Activated B cell treated with CpG ODN at 0.5 μM for 24 hours (primary cell): ENCODE results near the gene SH3D19. TPM values are rescaled to one million over a fixed set of nuclear protein-coding genes. Genes with fewer than 3 reads are reported as not detected.

Experiments used
- ATAC-seq: fragments of 200-7000 bp; cut with Tn5 transposase; one replicate; pipeline ENCODE4 v1.10.0; 2021; ENCODE audit warnings: low read depth, mild to moderate bottlenecking, moderate library complexity
- CTCF ChIA-PET: fragments of 350-600 bp; sonication (Branson Sonifier 250); formaldehyde crosslinking; loops from one replicate; lab custom pipeline; 2021; ENCODE audit warnings: antibody characterized with exemption; lab: Charles Lee
- POLR2A ChIA-PET: fragments of 350-600 bp; sonication (Branson Sonifier 250); formaldehyde crosslinking; loops from one replicate; lab custom pipeline; 2021; ENCODE audit warnings: antibody characterized with exemption; lab: Charles Lee
- DNase-seq: peaks from one replicate; pipeline ENCODE4 v3.0.0; 2022
- H3K27ac Mint-ChIP-seq: one replicate; pipeline ENCODE4 v1.8.0; 2020; ENCODE audit warnings: mixed read lengths
- H3K27me3 Mint-ChIP-seq: one replicate; pipeline ENCODE4 v1.8.0; 2021; ENCODE audit warnings: mixed read lengths
- H3K36me3 Mint-ChIP-seq: one replicate; pipeline ENCODE4 v1.8.0; 2021; ENCODE audit warnings: low read depth, mixed read lengths
- H3K4me1 Mint-ChIP-seq: one replicate; pipeline ENCODE4 v1.8.0; 2021; ENCODE audit warnings: mixed read lengths
- H3K4me3 Mint-ChIP-seq: one replicate; pipeline ENCODE4 v1.8.0; 2020; ENCODE audit warnings: mild to moderate bottlenecking, mixed read lengths
- H3K9me3 Mint-ChIP-seq: one replicate; pipeline ENCODE4 v1.8.0; 2020; ENCODE audit warnings: mixed read lengths
- intact Hi-C: fragments of 100-400 bp; cut with micrococcal nuclease; formaldehyde crosslinking; loops from one replicate; pipeline ENCODE4 v1.15.1; 2024
- total RNA-seq: library from RNA; stranded (reverse); gene quantifications from 2 replicates; pipeline ENCODE4 v1.2.3, GENCODE V29; 2022
- TF ChIP-seq, protein P1 (sequence below): fragments of 200-600 bp; IDR thresholded peaks from one replicate; pipeline ENCODE4 v1.8.0; 2022; ENCODE audit warnings: antibody characterized with exemption, mild to moderate bottlenecking

Gene SH3D19
- total RNA-seq, 1 donor from 2014 or later: not detected

GRCh38 chr4:151176685-151177084, 148.7 kb downstream of the SH3D19 start:
- Mint-ChIP-seq H3K27me3 (peaks cover 6% of the 10 kb centered on the region), H3K9me3 (no peaks in the 10 kb centered on the region), H3K4me1 (no peaks in the 10 kb centered on the region), H3K36me3 (no peaks in the 10 kb centered on the region), H3K27ac (no peak overlapping the region), H3K4me3 (no peak overlapping the region)
- TF ChIP-seq, protein P1, sequence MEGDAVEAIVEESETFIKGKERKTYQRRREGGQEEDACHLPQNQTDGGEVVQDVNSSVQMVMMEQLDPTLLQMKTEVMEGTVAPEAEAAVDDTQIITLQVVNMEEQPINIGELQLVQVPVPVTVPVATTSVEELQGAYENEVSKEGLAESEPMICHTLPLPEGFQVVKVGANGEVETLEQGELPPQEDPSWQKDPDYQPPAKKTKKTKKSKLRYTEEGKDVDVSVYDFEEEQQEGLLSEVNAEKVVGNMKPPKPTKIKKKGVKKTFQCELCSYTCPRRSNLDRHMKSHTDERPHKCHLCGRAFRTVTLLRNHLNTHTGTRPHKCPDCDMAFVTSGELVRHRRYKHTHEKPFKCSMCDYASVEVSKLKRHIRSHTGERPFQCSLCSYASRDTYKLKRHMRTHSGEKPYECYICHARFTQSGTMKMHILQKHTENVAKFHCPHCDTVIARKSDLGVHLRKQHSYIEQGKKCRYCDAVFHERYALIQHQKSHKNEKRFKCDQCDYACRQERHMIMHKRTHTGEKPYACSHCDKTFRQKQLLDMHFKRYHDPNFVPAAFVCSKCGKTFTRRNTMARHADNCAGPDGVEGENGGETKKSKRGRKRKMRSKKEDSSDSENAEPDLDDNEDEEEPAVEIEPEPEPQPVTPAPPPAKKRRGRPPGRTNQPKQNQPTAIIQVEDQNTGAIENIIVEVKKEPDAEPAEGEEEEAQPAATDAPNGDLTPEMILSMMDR: no peak
- intact Hi-C loops: no loop called here
- DNase-seq (no peak), ATAC-seq (no peak)
- ChIA-PET CTCF (no interaction called here), POLR2A (no interaction called here)

DNA sequence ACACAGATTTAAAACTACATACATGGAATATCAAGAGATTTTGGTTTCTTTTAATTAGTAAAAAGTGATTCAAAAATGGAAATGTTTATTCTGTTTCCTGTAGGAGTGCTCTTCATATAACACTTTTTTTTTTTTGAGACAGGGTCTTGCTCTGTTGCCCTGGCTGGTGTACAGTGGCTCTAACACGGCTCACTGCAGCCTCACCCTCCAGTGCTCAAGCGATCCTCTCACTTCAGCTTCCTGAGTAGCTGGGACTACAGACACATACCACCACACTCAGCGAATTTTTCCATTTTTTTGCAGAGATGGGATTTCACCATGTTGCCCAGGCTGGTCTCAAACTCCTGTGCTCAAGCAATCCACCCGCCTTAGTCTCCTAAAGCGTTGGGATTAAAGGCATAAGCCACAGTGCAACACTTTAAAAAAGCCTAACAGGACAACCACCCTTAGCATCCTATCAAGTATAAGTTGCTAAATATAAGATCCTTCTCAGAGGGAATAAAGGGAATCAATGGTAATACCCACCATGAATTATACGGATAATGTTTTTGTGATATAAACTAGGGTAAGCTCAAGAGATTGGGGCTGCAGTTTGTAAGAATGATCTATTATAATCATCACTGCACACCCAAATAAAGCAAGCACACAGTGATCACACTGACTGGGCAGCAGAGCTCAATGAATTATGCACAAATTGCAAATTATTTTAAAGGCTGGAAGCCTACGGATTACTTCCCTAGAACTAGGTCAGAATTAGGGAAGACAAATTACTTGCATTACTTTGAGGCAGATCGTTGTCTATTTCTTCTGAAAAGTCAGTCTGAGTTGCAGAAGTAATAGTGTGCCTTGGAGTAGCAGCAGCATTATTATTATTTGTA, 149.4 kb downstream of the SH3D19 start:
- H3K4me3 Mint-ChIP-seq: no peak overlapping the region
- peaks cover 6% of the 10 kb centered on the region for H3K27me3 Mint-ChIP-seq
- CTCF ChIA-PET: no interaction called here
- TF ChIP-seq, protein P1: no peak
- ATAC-seq (no peak), DNase-seq (no peak)
- intact Hi-C loops: no loop called here
- no peak overlapping the region for H3K27ac Mint-ChIP-seq
- no peaks in the 10 kb centered on the region for H3K36me3 Mint-ChIP-seq
- POLR2A ChIA-PET: no interaction called here
- no peaks in the 10 kb centered on the region for H3K4me1 Mint-ChIP-seq
- no peaks in the 10 kb centered on the region for H3K9me3 Mint-ChIP-seq

- H3K27ac Mint-ChIP-seq: no peak overlapping the region
- TF ChIP-seq, protein P1: no peak
- H3K4me3 Mint-ChIP-seq: no peak overlapping the region
- peaks cover 6% of the 10 kb centered on the region for H3K27me3 Mint-ChIP-seq
- no peaks in the 10 kb centered on the region for H3K9me3 Mint-ChIP-seq
- intact Hi-C loops: no loop called here
- no peaks in the 10 kb centered on the region for H3K36me3 Mint-ChIP-seq
- ChIA-PET CTCF (no interaction called here), POLR2A (no interaction called here)
- DNase-seq (no peak), ATAC-seq (no peak)
- H3K4me1 Mint-ChIP-seq: no peaks in the 10 kb centered on the region
These were observed 150.2 kb downstream of the SH3D19 start for GRCh38 chr4:151175233-151175632.

GRCh38 chr4:151174784-151175183, 150.6 kb downstream of the SH3D19 start:
- Mint-ChIP-seq H3K9me3 (no peaks in the 10 kb centered on the region), H3K4me3 (no peak overlapping the region), H3K36me3 (no peaks in the 10 kb centered on the region), H3K27me3 (peaks cover 7% of the 10 kb centered on the region), H3K27ac (no peak overlapping the region), H3K4me1 (no peaks in the 10 kb centered on the region)
- intact Hi-C loops: no loop called here
- DNase-seq (no peak), ATAC-seq (no peak)
- CTCF ChIA-PET: no interaction called here
- TF ChIP-seq, protein P1: no peak
- POLR2A ChIA-PET: no interaction called here

- H3K36me3 Mint-ChIP-seq: no peaks in the 10 kb centered on the region
- no peak overlapping the region for H3K4me3 Mint-ChIP-seq
- no peaks in the 10 kb centered on the region for H3K9me3 Mint-ChIP-seq
- ATAC-seq: no peak
- peaks cover 11% of the 10 kb centered on the region for H3K27me3 Mint-ChIP-seq
- intact Hi-C loops: no loop called here
- no peak for DNase-seq
- POLR2A ChIA-PET: no interaction called here
- no peak overlapping the region for H3K27ac Mint-ChIP-seq
- no peaks in the 10 kb centered on the region for H3K4me1 Mint-ChIP-seq
- CTCF ChIA-PET: no interaction called here
- TF ChIP-seq, protein P1: no peak
These were observed 151.5 kb downstream of the SH3D19 start for GRCh38 chr4:151173871-151174270.
